HG02623 (cell line): ENCODE results near the gene KRTAP4-3.
"Not testable (repeated sequence)": the region's sequence is repeated elsewhere in the genome, so short reads cannot be mapped to it uniquely, and the experiment has no call there.

Experiments
- ATAC-seq: cut with Tn5 transposase; IDR thresholded peaks from one replicate; pipeline ENCODE4 v1.9.1; 2021; ENCODE audit warnings: moderate library complexity; ENCODE audit not compliant: unreplicated experiment

Gene KRTAP4-3

GRCh38 chr17:41153856-41154255 is 14.2 kb downstream of the KRTAP4-3 start:
- ATAC-seq = no peak

GRCh38 chr17:41151525-41151924 is 16.5 kb downstream of the KRTAP4-3 start:
- no peak for ATAC-seq

- ATAC-seq = no peak
These were observed 18.0 kb downstream of the KRTAP4-3 start for GRCh38 chr17:41150026-41150425.

GRCh38 chr17:41149652-41149985 is 18.4 kb downstream of the KRTAP4-3 start, which contains the start of gene KRTAP4-5:
Gene KRTAP4-5 (minus strand): TSS chr17:41149825. CDS start chr17:41149767, 58 bp downstream.
- no peak for ATAC-seq

DNA sequence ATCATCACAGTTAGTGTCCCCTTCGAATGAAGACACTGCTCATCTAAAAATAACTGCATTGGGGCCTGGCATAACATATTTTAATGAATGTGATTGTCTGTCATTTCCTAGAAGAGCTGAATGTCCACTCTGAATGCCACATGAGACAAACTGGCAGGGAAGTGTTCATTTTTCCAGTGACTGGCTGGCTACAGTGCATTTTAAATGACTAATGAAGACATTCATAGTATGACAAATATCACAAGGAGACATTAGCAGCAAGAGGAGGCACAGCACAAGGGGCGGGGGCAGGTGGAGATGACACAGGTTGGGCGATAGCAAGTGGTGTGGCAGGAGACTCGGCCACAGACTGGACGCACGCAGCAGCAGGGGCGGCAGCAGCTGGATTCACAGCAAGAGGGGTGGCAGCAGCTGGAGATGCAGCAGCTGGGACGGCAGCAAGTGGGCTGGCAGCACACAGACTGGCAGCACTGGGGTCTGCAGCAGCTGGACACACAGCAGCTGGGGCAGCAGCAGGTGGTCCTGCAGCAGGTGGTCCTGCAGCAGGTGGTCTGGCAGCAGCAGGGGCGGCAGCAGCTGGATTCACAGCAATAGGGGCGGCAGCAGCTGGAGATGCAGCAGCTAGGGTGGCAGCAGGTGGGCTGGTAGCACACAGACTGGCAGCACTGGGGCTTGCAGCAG is 18.9 kb downstream of the KRTAP4-3 start:
- not testable (repeated sequence) for ATAC-seq

DNA sequence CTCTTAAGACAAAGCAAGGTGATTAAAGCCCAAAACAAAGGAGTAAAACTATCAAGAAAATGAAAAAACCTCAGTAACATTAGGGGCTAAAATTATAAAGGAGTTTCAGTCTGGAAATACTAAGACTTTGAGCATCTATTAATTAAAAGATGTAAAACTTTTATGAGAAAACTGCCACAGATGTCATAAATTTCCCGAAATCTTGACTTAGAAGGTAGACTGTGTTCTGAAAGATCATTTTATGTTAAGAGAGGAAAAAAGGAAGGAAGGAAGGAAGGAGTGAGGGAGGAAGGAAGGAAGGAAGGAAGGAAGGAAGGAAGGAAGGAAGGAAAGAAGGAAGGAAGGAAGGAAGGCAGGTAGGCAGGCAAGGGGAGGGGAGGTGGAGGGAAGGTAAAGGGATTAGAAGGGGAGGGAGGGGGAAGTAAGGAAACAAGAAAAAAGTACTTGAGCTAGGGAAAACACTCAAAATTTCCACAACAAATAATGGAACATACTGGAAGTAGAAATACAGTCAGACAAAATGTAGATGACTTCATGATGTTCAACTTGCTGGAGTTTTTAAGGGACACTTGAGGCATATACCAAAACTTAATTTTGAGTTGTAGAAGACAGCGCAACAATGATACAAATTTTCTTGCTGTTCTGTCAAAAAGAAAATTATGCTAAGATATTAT is 20.4 kb downstream of the KRTAP4-3 start:
- no peak for ATAC-seq

DNA sequence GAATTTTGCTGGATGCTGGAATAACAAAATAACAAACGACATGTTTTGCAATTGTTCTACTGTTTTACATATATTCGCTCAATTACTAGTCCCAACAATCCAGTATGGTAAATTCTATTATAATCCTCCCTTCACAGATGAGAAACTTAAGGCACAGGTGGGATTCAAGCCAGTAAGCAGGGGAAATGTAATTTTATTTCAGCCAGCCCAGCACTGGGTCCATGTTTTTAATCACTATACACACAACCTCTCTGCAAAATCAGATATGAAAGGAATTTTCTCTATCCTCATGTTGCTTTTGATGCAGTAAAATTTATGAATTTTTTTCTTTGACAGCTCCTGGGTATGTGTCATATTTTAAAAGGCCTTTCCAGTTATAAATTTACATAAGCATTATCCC is 22.8 kb downstream of the KRTAP4-3 start:
- ATAC-seq = no peak

GRCh38 chr17:41144846-41145245 is 23.2 kb downstream of the KRTAP4-3 start:
- ATAC-seq = no peak

DNA sequence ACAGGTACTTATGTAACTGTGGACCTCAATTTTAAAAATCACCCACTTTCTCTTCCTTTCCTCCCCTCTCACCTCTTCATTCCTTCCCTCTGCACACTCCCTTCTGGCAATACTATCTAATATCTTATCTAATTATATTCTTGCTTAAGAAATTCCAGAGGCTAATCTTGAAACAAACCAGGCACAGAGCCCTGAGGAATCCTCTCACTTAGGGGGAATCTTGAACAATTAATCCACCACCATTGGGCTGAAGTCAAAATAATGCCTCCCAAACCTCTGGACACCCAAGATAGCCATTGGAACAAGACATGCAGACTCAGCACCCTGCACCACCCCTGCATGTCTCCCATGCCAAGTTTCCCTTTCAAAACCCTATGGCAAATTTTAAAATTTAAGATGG is 26.7 kb downstream of the KRTAP4-3 start:
- no peak for ATAC-seq

GRCh38 chr17:41140360-41141131 is 27.5 kb downstream of the KRTAP4-3 start, which contains the start of gene KRTAP4-6:
Gene KRTAP4-6 (minus strand): TSS chr17:41140544. CDS start chr17:41140487, 57 bp downstream.
- ATAC-seq = no peak

DNA sequence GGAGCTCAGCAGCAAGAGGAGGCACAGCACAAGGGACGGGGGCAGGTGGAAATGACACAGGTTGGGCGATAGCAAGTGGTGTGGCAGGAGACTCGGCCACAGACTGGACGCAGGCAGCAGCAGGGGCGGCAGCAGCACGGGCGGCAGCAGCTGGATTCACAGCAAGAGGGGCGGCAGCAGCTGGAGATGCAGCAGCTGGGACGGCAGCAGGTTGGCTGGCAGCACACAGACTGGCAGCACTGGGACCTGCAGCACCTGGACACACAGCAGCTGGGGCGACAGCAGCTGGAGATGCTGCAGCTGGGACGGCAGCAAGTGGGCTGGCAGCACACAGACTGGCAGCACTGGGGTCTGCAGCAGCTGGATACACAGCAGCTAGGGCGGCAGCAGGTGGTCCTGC is 28.2 kb downstream of the KRTAP4-3 start:
- ATAC-seq = not testable (repeated sequence)

GRCh38 chr17:41133880-41134735 is 33.9 kb downstream of the KRTAP4-3 start:
- ATAC-seq = no peak

GRCh38 chr17:41131979-41132378 is 36.0 kb downstream of the KRTAP4-3 start:
- ATAC-seq = no peak

- ATAC-seq = no peak
These were observed 40.6 kb downstream of the KRTAP4-3 start for GRCh38 chr17:41127371-41127770.

GRCh38 chr17:41126412-41126811 is 41.6 kb downstream of the KRTAP4-3 start:
- no peak for ATAC-seq

- no peak for ATAC-seq
These were observed 43.0 kb downstream of the KRTAP4-3 start for GRCh38 chr17:41125064-41125463.

DNA sequence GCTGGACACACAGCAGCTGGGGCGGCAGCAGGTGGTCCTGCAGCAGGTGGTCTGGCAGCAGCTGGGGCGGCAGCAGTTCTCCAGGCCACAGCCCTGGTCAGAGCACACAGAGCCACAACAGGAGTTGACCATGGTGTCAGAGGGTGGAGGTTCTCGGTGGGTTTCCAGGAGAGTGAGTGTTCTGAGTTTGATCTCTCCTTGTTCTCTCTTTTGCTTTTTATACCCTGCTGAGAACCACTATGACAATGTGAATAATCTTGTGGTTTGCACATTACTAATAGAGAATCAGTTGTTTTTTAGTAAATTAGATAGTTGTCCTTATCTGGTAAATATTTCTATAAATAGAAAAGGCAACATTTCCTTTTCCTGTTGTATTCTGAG is 44.0 kb downstream of the KRTAP4-3 start, which contains the start of gene KRTAP4-12:
Gene KRTAP4-12, minus strand, starts transcription at position 192 of the 381 bp plus-strand sequence. Its CDS starts 60 bp downstream, at position 132.
- ATAC-seq = not testable (repeated sequence)

DNA sequence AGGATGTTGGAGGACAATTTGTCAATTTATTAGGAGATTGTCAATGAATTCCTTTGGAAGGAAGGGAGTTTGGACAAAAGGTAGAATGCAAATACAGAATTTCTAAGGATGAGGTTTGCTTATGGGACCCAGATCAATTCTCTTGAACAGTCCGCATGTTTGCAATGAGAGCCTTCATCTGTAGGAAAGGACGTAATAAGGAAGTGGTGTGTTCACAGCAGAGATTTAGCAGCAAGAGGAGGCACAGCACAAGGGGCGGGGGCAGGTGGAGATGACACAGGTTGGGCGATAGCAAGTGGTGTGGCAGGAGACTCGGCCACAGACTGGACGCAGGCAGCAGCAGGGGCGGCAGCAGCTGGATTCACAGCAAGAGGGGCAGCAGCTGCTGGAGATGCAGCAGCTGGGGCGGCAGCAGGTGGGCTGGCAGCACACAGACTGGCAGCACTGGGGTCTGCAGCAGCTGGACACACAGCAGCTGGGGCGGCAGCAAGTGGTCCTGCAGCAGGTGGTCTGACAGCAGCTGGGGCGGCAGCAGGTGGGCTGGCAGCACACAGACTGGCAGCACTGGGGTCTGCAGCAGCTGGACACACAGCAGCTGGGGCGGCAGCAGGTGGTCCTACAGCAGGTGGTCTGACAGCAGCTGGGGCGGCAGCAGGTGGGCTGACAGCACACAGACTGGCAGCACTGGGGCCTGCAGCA is 44.6 kb downstream of the KRTAP4-3 start:
- ATAC-seq = not testable (repeated sequence)

DNA sequence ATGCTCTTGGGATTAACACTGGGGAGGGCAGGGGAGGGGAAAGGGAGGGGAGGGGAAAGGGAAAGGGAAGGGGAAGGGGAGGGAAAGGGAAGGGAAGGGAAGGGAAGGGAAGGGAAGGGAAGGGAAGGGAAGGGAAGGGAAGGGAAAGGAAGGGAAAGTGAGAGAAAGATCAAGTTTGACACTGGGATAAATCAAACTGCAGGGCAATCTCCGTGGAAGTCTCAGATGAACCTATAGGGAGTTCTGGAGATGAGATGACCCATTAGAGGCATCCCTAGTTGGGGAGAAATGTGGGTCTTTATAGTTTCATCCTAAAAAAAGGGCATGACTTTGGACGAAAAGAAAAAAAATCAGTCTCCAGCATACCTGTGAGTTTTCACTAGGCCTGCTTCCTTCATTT is 46.3 kb downstream of the KRTAP4-3 start:
- no peak for ATAC-seq
